ENCODE data around the gene AGPAT2.

- no peak for TF ChIP-seq POLR2AphosphoS5 (IDR thresholded peaks at IDR 0.05)
- TF ChIP-seq POLR2A (IDR thresholded peaks at IDR 0.05), result no peak
- no peak for TF ChIP-seq CTCF (IDR thresholded peaks at IDR 0.05)
- TF ChIP-seq EP300 (IDR thresholded peaks at IDR 0.05), result no peak
These were observed 40.2 kb downstream of the AGPAT2 start for GRCh38 chr9:136646827-136647711.

Measured in gastroesophageal sphincter (tissue), 3 donors.